ENCODE results near the gene SLC15A3. TPM values are rescaled to one million over a fixed set of nuclear protein-coding genes. Genes with fewer than 3 reads are reported as not detected.

The SLC15A3 gene
- total RNA-seq, 1 experiment from 2014 or later = 2.6 TPM

GRCh38 chr11:60930394-60930793 lies 21.6 kb downstream of the SLC15A3 start:
- DNase-seq (ENCODE audit: low spot score) = no peak

DNA sequence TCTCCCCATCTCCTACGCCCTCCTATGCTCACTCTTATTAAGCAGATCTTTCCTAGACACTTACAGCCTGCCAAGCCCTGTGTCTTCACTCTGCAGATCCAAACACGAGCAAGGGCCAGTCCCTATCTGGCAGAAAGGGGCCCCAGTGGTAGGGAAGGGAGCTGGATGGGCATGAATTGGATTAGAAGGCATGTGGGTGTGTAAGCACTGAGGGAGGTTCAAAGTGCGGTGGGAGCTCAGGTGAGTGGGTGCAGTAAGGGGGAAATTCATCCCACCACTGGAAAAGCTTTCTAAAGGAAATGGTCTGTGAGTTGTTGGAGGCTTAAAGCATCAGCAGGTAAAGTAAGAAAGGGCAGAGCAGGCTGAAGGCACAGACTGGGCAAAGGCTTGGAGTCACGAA lies 22.2 kb downstream of the SLC15A3 start:
- no peak for DNase-seq (ENCODE audit: low spot score)

DNA sequence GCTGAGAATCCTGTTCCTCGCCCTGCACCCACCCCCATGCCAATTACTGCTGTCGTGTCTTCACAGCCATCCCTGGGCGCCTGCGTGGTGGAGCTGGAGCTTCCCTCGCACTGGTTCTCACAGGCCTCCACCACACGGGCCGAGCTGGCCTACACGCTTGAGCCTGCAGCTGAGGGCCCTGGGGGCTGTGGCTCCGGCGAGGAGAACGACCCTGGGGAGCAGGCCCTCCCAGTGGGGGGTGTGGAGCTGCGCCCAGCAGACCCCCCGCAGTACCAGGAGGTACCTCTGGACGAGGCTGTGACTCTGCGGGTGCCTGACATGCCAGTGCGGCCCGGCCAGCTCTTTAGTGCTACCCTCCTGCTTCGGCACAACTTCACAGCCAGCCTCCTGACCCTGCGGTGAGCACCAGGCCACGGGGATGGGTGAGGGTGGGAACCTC lies 23.4 kb downstream of the SLC15A3 start:
- no peak for DNase-seq (ENCODE audit: low spot score)

- no peak for DNase-seq (ENCODE audit: low spot score)
These were observed 24.4 kb downstream of the SLC15A3 start for GRCh38 chr11:60927600-60927999.

DNA sequence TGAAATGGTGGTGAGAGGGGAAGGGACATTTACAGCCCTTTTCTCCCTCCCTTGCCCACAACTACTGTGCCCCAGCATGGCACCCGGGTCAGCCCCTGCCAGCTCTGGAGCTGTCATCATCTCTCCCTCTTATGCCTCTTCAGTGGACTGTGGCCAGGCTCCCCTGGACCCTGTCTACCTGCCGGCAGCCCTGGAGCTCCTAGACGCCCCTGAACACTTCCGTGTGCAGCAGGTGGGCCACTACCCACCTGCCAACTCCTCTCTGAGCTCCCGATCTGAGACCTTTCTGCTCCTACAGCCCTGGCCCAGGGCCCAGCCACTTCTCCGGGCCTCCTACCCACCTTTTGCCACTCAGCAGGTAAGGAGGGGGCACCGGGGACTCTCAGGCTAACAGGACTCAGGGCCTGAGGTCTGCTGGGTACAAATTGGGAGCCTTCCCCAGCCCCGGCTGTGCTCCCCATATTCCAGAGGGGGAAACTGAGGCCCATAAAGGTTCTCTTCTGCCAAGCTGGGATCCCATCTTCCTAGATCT lies 24.8 kb downstream of the SLC15A3 start:
- no peak for DNase-seq (ENCODE audit: low spot score)

DNA sequence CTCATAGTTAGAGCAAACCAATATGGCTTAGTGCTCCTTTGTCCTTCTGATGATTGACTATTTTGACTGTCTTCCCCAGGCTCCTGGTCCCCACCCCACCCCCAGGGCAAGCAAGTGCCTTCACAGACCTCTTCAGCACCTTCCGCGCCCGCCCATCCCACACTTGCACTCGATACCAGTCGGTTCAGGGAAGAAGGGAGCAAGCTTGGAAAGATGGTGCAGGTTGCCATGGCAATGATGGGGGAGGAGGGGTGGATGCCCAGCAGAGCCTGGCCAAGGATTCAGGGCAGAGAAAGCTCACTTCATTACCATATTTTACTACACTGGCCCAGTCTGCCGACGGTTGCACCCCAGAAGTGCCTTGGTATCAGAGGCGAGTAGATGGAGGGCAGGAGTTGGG lies 25.5 kb downstream of the SLC15A3 start:
- DNase-seq (ENCODE audit: low spot score) = no peak

GRCh38 chr11:60925868-60926267 lies 26.1 kb downstream of the SLC15A3 start:
- no peak for DNase-seq (ENCODE audit: low spot score)

GRCh38 chr11:60924906-60925853 lies 26.8 kb downstream of the SLC15A3 start:
- DNase-seq (ENCODE audit: low spot score) = no peak

GRCh38 chr11:60924110-60924905 lies 27.7 kb downstream of the SLC15A3 start, which contains the start of gene TMEM132A:
Gene TMEM132A, plus strand, starts transcription at chr11:60924460. Its CDS starts 174 bp downstream, at chr11:60924634.
- DNase-seq (ENCODE audit: low spot score) = peak; percentile 80

DNA sequence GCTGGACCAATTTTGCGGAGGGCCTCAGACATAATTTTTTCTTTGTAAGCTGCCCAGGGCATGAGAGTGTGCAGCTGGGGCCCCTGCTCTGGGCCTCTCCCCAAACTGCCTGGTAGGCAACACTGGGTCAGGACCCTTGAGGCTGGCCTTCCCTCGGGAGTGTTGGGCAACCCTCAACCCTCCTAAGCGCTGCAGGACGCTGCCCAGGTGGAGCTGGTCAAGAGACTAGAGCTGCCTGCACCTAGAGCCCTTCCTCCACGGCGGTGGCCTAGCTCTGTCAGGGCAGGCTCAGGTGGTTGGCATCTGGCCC lies 28.2 kb downstream of the SLC15A3 start:
- DNase-seq (ENCODE audit: low spot score) = no peak

GRCh38 chr11:60923326-60923725 lies 28.6 kb downstream of the SLC15A3 start:
- DNase-seq (ENCODE audit: low spot score) = no peak

GRCh38 chr11:60922906-60923305 lies 29.1 kb downstream of the SLC15A3 start:
- no peak for DNase-seq (ENCODE audit: low spot score)

- no peak for DNase-seq (ENCODE audit: low spot score)
These were observed 30.1 kb downstream of the SLC15A3 start for GRCh38 chr11:60921777-60922335.

GRCh38 chr11:60921259-60921658 lies 30.7 kb downstream of the SLC15A3 start:
- no peak for DNase-seq (ENCODE audit: low spot score)

GRCh38 chr11:60919956-60920355 lies 32.0 kb downstream of the SLC15A3 start:
- no peak for DNase-seq (ENCODE audit: low spot score)

GRCh38 chr11:60919320-60919719 lies 32.7 kb downstream of the SLC15A3 start:
- DNase-seq (ENCODE audit: low spot score) = no peak

DNA sequence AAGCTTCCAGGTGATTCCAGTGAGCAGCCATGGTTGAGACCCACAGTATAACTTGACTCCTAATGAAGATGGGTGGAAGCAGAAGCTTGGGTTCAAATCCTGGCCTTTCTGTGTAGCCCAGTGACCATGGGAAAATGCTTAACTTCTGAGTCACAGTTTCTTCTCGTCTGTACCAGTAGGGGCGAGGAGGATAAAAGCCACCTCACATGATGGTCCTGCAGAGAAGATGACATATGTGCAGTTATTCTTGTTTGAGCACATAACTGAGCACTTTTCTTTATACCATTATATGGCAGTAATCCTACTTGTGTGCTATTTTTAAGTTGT lies 33.1 kb downstream of the SLC15A3 start:
- DNase-seq (ENCODE audit: low spot score) = no peak

- DNase-seq (ENCODE audit: low spot score) = no peak
These were observed 33.6 kb downstream of the SLC15A3 start for GRCh38 chr11:60918251-60918938.

GRCh38 chr11:60917267-60917666 lies 34.7 kb downstream of the SLC15A3 start:
- no peak for DNase-seq (ENCODE audit: low spot score)

DNA sequence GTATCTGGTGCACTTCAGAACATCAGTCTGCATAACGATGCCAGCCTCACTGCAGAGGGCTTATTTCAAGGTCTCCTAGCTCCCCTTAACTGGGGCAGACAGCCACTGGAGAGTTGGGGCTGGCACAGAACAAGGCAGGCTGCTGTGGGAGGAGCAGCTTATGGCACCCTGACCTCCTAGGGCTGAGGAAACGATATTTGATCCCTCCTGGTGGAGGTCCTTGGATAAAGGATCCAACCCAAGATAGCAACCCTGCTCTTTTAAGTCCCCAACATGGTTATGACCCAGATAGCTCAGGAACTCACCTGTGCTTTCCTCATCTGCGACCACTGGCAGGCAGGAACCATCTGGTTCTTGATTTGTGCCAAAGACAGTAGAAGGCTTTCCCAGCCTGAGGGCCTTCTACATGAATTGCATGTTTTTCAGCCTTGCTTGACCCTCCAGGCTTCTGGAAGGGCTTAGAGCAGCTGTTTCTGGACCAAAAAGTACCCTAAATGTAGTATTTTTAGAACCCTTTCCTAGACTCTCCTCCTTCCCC lies 35.2 kb downstream of the SLC15A3 start:
- DNase-seq (ENCODE audit: low spot score) = no peak

DNA sequence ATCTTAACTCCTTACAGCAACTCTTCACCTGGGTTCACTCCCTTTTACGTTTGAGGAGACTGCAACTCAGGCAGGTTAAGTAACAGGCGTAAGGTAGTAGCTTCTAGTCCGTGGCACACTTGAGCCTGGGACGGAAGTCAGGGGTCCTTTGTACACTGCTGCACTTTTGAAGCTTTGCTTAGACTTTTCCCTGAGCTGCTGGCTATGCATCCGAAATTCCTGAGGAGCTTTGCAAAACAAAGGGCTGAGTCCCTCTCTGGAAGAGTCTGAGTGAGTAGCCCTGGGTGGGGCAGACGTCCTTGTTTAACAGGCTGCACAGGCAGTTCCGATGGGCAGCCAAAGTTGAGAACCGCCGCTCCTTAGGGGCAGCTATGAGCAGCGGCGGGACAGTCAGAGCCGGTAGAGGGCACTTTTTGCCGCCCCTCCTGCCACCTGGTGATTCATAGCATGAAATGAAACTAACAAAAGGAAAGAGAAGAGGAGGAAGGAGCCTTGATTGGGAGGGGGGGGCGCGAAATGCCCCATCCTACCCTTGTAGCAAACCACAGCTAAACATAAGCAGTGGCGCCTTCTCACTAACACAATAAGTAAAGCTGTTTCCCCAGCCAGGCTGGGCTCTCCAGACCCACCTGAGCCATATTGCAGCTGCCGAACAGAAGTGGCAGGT lies 36.6 kb downstream of the SLC15A3 start:
- DNase-seq (ENCODE audit: low spot score) = peak; percentile 91
